ENCODE results near the gene ICE1. TPM values are rescaled to one million over a fixed set of nuclear protein-coding genes. Genes with fewer than 3 reads are reported as not detected.

The ICE1 gene
- total and polyA plus RNA-seq, 9 of the 15 experiments (the other 6 are each of a cell fraction or from before 2014, with no cell fraction given): 4.9 to 47.4 (median 28.2) TPM

DNA sequence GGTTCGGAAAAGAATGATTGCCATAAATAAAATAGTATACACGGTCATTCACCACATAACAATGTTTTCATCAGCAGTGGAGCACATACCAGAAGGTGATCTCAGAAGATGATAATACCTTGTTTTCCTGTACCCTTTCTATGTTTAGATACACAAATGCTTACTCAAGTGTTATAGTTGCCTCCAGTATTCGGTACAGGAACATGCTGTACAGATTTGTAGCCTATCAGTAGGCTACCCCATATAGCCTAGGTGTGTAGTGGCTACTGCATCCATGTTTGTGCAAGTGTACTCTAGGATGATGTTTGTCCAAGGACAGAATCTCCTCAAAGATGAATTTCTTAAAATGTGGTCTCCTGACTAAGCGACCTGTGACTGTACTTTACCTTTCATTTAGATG, 59.2 kb downstream of the ICE1 start:
- H3K36me3 ChIP-seq (ENCODE audit: control insufficient read depth, insufficient read depth, low read length): peaks cover 39% of the 10 kb centered on the region
- no peak for FAIRE-seq
- H3K9me1 ChIP-seq (ENCODE audit: control insufficient read depth, insufficient read depth, low read length): no peaks in the 10 kb centered on the region
- CTCF ChIA-PET (ENCODE audit: low intra/inter-chr PET ratio): no interaction called here
- no peak overlapping the region for H3K27ac ChIP-seq (ENCODE audit: extremely low read depth, low read depth, low read length)
- H3K9ac ChIP-seq (ENCODE audit: insufficient read depth in 1 of 2, low read depth in 2 of 2, low read length in 2 of 2): no peak overlapping the region
- no peaks in the 10 kb centered on the region for H3K9me3 ChIP-seq (replicated peaks; ENCODE audit: control insufficient read depth, insufficient read depth, low read depth, low read length)
- ATAC-seq: no peak
- BruUV-seq (replicated peaks): no TSS peak
- in situ Hi-C loops (cut with MboI): loop anchor here (25.0 kb wide), 1 partner anchor 1256 kb away; no protein-coding TSS in a partner anchor
- POLR2A ChIA-PET: interaction anchor here (0.9 kb wide), 1 partner anchor 13 kb away, joined by 4 read pairs; no protein-coding TSS in a partner anchor
- H4K20me1 ChIP-seq (replicated peaks; ENCODE audit: control insufficient read depth, insufficient read depth, low read length): no peaks in the 10 kb centered on the region; the same call in 1 of the 2 replicates
- H3K79me2 ChIP-seq (ENCODE audit: control insufficient read depth, insufficient read depth, low read length): no peaks in the 10 kb centered on the region
- no peak overlapping the region for H2AFZ ChIP-seq (ENCODE audit: low read depth, low read length)
- no peaks in the 10 kb centered on the region for H3K4me1 ChIP-seq (replicated peaks in 1 of 2; ENCODE audit: control insufficient read depth in 2 of 2, insufficient read depth in 2 of 2, low read length in 2 of 2)
- no peak for TF ChIP-seq SAFB (IDR thresholded peaks at IDR 0.05; ENCODE audit: borderline replicate concordance, low read depth, low read length)
- TF ChIP-seq RCOR1 (IDR thresholded peaks at IDR 0.05; ENCODE audit: borderline replicate concordance in 1 of 2, low read depth in 2 of 2, low read length in 2 of 2): no peak
- TF ChIP-seq RBM17 (IDR thresholded peaks at IDR 0.05; ENCODE audit: borderline replicate concordance, low read depth, low read length): no peak
- no peak for TF ChIP-seq BACH1 (tag; IDR thresholded peaks at IDR 0.05)
- TF ChIP-seq, protein P1, sequence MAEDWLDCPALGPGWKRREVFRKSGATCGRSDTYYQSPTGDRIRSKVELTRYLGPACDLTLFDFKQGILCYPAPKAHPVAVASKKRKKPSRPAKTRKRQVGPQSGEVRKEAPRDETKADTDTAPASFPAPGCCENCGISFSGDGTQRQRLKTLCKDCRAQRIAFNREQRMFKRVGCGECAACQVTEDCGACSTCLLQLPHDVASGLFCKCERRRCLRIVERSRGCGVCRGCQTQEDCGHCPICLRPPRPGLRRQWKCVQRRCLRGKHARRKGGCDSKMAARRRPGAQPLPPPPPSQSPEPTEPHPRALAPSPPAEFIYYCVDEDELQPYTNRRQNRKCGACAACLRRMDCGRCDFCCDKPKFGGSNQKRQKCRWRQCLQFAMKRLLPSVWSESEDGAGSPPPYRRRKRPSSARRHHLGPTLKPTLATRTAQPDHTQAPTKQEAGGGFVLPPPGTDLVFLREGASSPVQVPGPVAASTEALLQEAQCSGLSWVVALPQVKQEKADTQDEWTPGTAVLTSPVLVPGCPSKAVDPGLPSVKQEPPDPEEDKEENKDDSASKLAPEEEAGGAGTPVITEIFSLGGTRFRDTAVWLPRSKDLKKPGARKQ (CRISPR knock-in tag; IDR thresholded peaks at IDR 0.05): no peak
- no peak for TF ChIP-seq ZNF408 (CRISPR knock-in tag; IDR thresholded peaks at IDR 0.05; ENCODE audit: low read depth)
- TF ChIP-seq ZNF121 (CRISPR knock-in tag; conservative IDR thresholded peaks at IDR 0.05): no peak
- TF ChIP-seq SIN3A (IDR thresholded peaks at IDR 0.05; ENCODE audit: borderline replicate concordance in 2 of 2, control insufficient read depth in 1 of 2, low read depth in 2 of 2, low read length in 2 of 2): no peak
- intact Hi-C loops (cut with micrococcal nuclease): no loop called here
- no peaks in the 10 kb centered on the region for H3K27me3 ChIP-seq (ENCODE audit: control insufficient read depth in 2 of 2, insufficient read depth in 2 of 2, low read length in 2 of 2)
- H3K4me3 ChIP-seq: no peak overlapping the region
- no peak for DNase-seq (ENCODE audit: extremely low read depth in 1 of 4, low spot score in 3 of 4)
- H3K4me2 ChIP-seq (ENCODE audit: insufficient read depth, low read length): no peak overlapping the region
- WGBS (ENCODE audit: insufficient coverage, low coverage, missing lambda C conversion rate): 86% methylated on average over 4 of the region's 4 CpGs

Measured in K562 (cell line).